GM12891 (cell line): Measurements from ENCODE around the gene ACP3.

Experiments
- POLR2A ChIP-seq: IDR thresholded peaks from 2 replicates; pipeline ENCODE4 v1.6.1; 2011; ENCODE audit warnings: low read depth, low read length, control low read depth
- POLR2AphosphoS5 ChIP-seq: IDR thresholded peaks from 2 replicates; pipeline ENCODE4 v1.6.1; 2011; ENCODE audit warnings: low read depth, low read length, control low read depth
- POU2F2 ChIP-seq: IDR thresholded peaks from 2 replicates; pipeline ENCODE4 v1.6.1; 2011; ENCODE audit warnings: low read depth, mild to moderate bottlenecking, control low read depth, low read length, moderate library complexity
- TAF1 ChIP-seq: IDR thresholded peaks from 2 replicates; pipeline ENCODE4 v1.6.1; 2011; ENCODE audit warnings: low read depth, low read length, control low read depth

GRCh38 chr3:132289316-132289715, 27.9 kb upstream of the ACP3 start:
- TF ChIP-seq POLR2AphosphoS5 (no peak), POU2F2 (no peak), POLR2A (no peak), TAF1 (no peak)
